Erythroblast (primary cell): ENCODE data around the gene TSHZ1.

Experiments
- GATA1 ChIP-seq: IDR thresholded peaks from 2 replicates; pipeline ENCODE4 v1.6.1; 2011; ENCODE audit warnings: low read depth, mild to moderate bottlenecking, control low read depth, low read length, moderate library complexity
- POLR2A ChIP-seq: IDR thresholded peaks from 2 replicates; pipeline ENCODE4 v1.6.1; 2011; ENCODE audit warnings: mild to moderate bottlenecking, low read length

DNA sequence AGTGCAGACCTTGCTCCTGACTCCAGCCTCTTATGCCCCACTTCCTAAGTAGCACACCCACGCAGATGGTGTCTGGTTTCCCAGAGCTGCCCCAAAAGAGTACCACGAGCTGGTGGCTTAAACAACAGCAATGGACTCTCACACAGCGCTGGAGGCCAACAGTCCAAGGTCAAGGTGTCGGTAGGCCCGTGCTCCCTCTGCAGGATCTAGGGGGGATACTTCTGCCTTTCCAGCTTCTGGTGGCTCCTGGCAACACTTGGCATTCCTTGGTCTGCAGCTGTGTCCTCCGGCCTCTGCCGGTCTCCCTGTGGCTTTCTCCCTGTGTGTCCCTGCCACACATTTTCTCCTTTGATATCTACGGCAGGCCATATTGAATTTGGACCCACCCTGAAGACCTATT is 99.0 kb downstream of the TSHZ1 start:
- no peak for TF ChIP-seq POLR2A
- TF ChIP-seq GATA1 = no peak
